Activated T-helper 17 cell treated with anti-CD3 and anti-CD28 coated beads, Interleukin-2, amount 50 U/mL, for 72 hours (primary cell): ENCODE data around the gene PPM1F. TPM values are rescaled to one million over a fixed set of nuclear protein-coding genes. Genes with fewer than 3 reads are reported as not detected.
A peak's percentile ranks its signal among the peaks of the same experiment; 100 is the strongest.

Experiments used
- ATAC-seq: fragments of 150-1000 bp; cut with Tn5 transposase; replicated peaks from 2 replicates; pipeline ENCODE4 v1.10.0; 2021; ENCODE audit warnings: mild to moderate bottlenecking, moderate library complexity
- H3K27ac Mint-ChIP-seq: one replicate; pipeline ENCODE4 v1.8.0; 2022; ENCODE audit warnings: mixed read lengths
- H3K27me3 Mint-ChIP-seq: one replicate; pipeline ENCODE4 v1.8.0; 2022; ENCODE audit warnings: mixed read lengths
- H3K36me3 Mint-ChIP-seq: one replicate; pipeline ENCODE4 v1.8.0; 2022; ENCODE audit warnings: low read depth, mild to moderate bottlenecking, mixed read lengths
- H3K4me1 Mint-ChIP-seq: one replicate; pipeline ENCODE4 v1.8.0; 2022; ENCODE audit warnings: mixed read lengths
- H3K4me3 Mint-ChIP-seq: one replicate; pipeline ENCODE4 v1.8.0; 2022; ENCODE audit warnings: mild to moderate bottlenecking, mixed read lengths
- H3K9me3 Mint-ChIP-seq: one replicate; pipeline ENCODE4 v1.8.0; 2022; ENCODE audit warnings: mixed read lengths
- total RNA-seq, 2 donors: library from RNA; stranded (reverse); gene quantifications; one replicate each; pipeline ENCODE4 v1.2.3, GENCODE V29; 2022

The PPM1F gene
- total RNA-seq, 2 donors from 2014 or later = 17.3 to 20.3 TPM

DNA sequence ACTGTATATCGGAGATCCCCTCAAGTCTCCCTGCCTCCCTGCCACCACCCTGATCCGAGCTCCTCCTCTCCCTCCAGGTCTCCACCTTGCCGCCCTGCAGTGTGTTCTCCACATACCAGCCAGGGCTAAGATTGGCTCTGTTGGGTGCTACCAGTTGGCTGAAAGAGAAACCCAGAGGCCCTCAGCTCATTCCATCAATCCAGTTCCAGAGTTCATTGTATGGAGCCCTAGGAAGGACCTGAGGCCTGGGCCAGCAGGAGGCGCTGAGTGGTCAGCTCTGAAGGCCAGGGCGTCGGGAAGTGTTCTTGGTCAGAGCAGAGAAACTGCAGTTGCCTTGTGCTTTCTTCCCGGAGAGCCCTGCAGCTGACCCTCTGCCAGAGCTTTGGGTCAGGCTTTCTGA lies 32.1 kb upstream of the PPM1F start:
- Mint-ChIP-seq H3K27me3 (no peaks in the 10 kb centered on the region), H3K4me3 (no peak overlapping the region), H3K27ac (peak overlapping the region; percentile 42), H3K4me1 (no peaks in the 10 kb centered on the region), H3K9me3 (no peaks in the 10 kb centered on the region), H3K36me3 (no peaks in the 10 kb centered on the region)
- no peak for ATAC-seq

DNA sequence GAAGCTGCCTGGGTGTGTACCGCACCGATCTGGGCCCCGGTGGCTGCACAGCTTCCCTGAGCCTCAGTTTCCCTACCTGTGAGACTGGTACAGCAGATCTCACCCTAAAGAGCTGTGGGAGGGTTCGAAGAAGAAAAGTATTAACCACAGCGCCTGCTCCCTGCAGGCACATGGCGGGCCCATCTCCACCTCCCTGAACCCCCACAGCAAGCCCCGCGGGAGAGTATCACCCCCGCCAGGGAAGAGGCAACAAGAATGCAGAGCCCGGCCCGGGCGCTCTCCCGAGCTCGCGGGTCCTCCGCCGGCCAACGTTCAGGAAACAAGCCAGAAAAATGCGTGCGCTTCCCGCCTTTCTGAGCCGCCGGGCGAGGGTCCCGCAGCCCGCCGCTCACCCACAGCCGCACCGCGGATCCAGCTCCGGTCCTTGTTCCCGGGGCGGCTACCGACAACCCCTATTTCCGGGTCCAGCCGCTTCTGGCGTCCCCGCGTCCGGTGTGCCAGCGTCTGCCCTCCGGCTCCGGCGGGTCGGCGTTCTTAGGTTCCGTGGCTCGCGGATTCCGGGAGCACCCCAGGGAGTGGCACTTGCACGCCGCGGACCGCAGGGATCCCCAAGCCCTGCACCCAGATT lies 29.8 kb upstream of the PPM1F start, which contains the start of gene TOP3B:
TOP3B (minus strand) TSS at position 450 of the 628 bp plus-strand sequence. CDS start 7,078 bp downstream, outside the sequence.
- peak; percentile 96 for ATAC-seq
- Mint-ChIP-seq H3K4me1 (peaks cover 8% of the 10 kb centered on the region), H3K27me3 (no peaks in the 10 kb centered on the region), H3K36me3 (peaks cover 8% of the 10 kb centered on the region), H3K4me3 (peak within 1 kb of the TSS; percentile 89), H3K9me3 (no peaks in the 10 kb centered on the region), H3K27ac (peak within 1 kb of the TSS; percentile 88)

DNA sequence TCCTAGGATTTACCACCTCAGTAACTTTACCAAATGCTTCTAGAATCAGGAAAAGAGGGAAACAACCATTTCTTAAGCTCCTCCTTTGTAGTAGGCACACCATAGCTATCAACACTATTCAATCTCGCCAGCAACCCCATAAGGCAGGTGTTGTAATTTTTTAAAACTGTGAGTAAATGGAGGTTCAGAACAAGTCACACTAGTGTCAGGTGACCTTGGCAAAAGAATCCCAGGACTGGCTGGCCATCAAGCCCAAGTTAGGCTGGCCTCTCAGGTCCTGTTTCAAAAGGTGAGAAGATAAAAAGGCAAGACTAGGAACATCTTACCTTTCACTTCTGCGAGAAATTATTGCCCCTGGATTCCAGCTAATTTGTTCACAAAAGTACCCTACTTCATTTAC lies 29.2 kb upstream of the PPM1F start:
- peaks cover 8% of the 10 kb centered on the region for H3K36me3 Mint-ChIP-seq
- ATAC-seq = no peak
- peak overlapping the region; percentile 88 for H3K27ac Mint-ChIP-seq
- H3K4me1 Mint-ChIP-seq = peaks cover 8% of the 10 kb centered on the region
- H3K4me3 Mint-ChIP-seq = peak overlapping the region; percentile 89
- H3K9me3 Mint-ChIP-seq = no peaks in the 10 kb centered on the region
- no peaks in the 10 kb centered on the region for H3K27me3 Mint-ChIP-seq

DNA sequence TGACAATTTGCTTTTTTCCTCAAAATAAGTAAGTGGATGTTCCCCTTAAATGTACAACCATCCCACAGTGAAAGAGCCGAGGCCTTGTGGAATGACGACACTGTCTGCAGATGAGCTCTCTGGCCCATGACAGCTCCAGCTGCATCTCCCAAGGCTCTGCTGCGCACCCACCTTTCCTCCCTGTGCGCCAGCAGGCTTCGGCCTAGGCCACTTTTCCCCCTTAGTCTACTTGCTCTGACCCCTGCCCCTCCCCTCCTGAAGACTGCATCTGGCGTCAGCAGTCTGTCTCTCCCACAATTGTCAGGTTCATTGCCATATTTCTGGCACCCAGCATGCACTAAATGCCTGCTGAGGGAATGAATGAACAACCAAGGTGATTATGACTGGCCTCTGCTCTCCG lies 27.9 kb upstream of the PPM1F start:
- Mint-ChIP-seq H3K4me1 (peaks cover 9% of the 10 kb centered on the region), H3K36me3 (peaks cover 20% of the 10 kb centered on the region), H3K27me3 (no peaks in the 10 kb centered on the region), H3K27ac (no peak overlapping the region), H3K4me3 (no peak overlapping the region), H3K9me3 (no peaks in the 10 kb centered on the region)
- ATAC-seq = no peak

DNA sequence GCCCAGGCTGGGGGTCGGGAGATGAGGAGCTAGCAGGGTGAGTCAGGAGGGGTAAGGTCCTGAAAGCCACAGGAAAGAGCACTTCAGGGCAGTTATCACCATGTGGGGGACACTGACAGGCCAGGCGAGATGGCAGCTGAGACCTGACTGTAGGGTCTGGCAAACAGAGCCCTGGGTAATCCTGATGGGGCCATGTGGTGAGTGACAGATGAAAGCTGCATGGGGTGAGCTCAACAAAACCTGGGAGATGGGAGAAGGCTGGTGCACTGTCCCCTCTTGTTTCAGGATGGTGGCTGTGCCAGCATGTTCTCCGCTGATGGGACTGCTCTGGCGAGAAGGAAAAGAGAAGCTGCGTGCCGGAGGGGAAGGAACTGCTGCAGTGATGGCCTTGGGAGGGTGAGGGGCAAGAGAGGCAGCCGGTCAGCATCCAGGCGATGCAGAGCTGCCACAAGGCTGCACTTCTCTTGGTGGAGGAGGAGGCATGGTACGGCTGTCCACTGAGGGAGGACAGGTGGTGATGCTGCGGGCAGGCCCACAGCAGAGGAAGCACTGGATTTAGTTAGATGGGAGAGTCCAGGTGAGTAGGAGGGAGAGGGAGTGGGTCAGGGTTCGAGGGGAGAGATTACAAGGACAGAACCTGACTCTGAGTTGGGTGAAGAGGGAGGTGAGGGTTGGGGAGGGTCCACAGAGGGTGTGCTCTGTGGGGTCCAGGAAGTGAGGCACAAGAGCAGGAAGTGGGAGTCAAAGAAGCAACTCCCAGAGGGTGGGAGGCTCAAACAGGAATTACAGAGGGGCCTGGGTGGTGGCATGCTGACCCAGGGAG lies 26.1 kb upstream of the PPM1F start:
- peaks cover 11% of the 10 kb centered on the region for H3K4me1 Mint-ChIP-seq
- H3K4me3 Mint-ChIP-seq = no peak overlapping the region
- peak overlapping the region; percentile 54 for H3K27ac Mint-ChIP-seq
- H3K27me3 Mint-ChIP-seq = no peaks in the 10 kb centered on the region
- peaks cover 36% of the 10 kb centered on the region for H3K36me3 Mint-ChIP-seq
- H3K9me3 Mint-ChIP-seq = no peaks in the 10 kb centered on the region
- no peak for ATAC-seq

DNA sequence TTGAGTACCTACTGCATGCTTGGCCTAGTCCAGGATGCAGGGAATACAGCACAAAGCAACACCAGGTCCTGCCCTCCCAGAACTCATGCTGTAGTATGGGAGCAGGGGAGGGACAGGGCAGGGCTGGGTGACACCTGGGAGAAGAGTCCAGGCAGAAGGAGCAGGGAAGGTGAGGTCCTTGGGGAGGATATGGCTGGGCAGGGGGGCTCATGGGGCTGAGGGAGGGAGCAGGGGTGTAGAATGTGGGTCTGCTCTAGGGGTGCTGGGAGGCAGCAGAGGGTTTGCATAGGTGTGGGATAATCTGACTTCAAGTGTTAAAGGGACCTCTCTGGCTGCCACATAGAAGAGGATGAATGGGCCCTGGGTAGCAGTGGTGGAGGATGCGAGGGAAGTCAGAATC lies 25.2 kb upstream of the PPM1F start:
- H3K9me3 Mint-ChIP-seq = no peaks in the 10 kb centered on the region
- H3K4me1 Mint-ChIP-seq = peaks cover 11% of the 10 kb centered on the region
- no peaks in the 10 kb centered on the region for H3K27me3 Mint-ChIP-seq
- H3K36me3 Mint-ChIP-seq = peaks cover 45% of the 10 kb centered on the region
- peak overlapping the region; percentile 54 for H3K27ac Mint-ChIP-seq
- ATAC-seq = no peak
- H3K4me3 Mint-ChIP-seq = no peak overlapping the region

DNA sequence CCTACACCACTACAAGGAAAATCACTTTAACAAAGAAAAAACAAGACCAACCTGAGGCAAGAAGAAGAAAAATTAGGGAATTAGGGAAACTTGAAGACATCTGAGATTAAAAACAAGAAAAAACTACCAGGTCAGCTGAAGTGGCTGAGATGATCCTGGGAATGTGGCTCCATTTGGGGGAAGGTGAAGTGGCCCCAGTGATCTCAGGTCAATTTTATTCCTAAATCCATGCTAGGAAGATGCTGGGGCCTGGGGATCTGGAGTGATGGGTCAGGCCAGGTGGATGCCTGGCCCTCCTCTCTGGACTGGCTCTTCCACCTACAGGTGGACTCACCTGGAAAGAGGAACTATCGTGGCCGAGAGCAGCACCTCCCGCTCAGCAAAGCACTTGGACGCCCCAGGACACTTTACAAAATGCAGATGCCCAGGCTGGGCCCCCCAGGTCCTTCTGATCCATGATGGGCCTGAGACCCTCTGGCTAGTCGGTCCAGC lies 23.3 kb upstream of the PPM1F start:
- Mint-ChIP-seq H3K36me3 (peaks cover 63% of the 10 kb centered on the region), H3K27ac (peak overlapping the region; percentile 12), H3K9me3 (no peaks in the 10 kb centered on the region), H3K4me3 (no peak overlapping the region), H3K4me1 (peaks cover 11% of the 10 kb centered on the region), H3K27me3 (no peaks in the 10 kb centered on the region)
- no peak for ATAC-seq

DNA sequence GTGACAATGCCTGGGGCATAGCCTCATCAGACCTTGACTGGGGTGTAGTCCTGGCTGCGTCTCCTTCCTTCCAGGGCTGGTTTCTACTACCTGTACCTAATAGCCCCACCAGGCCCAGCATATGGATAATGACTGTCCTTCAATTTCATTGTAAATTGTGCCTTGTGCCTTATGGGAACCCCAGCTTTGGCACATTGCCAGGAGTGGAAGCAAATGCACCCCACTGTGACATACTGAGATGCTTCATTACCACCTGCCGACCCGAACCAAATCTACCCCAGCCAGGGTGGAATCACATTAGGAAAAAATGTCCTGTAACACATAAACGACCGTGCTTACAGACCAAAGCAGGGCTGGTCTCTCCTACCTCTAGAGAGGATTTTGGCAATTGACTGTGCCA lies 22.6 kb upstream of the PPM1F start:
- peaks cover 16% of the 10 kb centered on the region for H3K4me1 Mint-ChIP-seq
- H3K9me3 Mint-ChIP-seq = no peaks in the 10 kb centered on the region
- no peaks in the 10 kb centered on the region for H3K27me3 Mint-ChIP-seq
- no peak overlapping the region for H3K4me3 Mint-ChIP-seq
- peaks cover 69% of the 10 kb centered on the region for H3K36me3 Mint-ChIP-seq
- H3K27ac Mint-ChIP-seq = peak overlapping the region; percentile 12
- no peak for ATAC-seq

DNA sequence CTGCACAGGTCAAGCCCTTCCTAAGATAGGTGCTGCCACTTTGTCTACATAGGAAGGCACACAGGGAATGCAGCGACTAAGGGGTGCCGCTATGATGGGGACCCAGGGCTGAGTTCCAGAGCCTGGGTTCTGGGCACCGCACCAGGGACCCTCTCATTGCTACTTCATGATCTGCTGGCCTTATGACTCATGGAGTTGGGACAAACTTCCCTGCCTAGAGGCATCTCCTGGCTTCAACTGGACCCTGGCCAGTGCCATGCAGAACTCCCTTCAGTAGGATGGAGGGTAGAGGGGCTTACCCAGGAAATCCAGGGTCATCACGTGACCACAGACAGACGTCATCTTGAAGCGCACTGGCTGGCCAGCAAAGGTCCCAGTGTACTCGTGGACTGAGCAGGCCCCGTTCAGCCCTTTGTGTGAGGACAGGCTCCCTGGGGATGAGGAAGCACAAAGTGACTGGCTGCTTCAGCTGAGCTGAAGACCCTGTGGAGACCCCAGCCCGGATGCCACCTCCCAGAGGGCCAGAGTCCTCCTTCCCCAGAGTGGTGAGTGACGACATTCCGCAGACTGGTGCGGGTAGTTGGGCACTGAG lies 21.5 kb upstream of the PPM1F start:
- H3K36me3 Mint-ChIP-seq = peaks cover 73% of the 10 kb centered on the region
- no peak overlapping the region for H3K4me3 Mint-ChIP-seq
- H3K27me3 Mint-ChIP-seq = no peaks in the 10 kb centered on the region

DNA sequence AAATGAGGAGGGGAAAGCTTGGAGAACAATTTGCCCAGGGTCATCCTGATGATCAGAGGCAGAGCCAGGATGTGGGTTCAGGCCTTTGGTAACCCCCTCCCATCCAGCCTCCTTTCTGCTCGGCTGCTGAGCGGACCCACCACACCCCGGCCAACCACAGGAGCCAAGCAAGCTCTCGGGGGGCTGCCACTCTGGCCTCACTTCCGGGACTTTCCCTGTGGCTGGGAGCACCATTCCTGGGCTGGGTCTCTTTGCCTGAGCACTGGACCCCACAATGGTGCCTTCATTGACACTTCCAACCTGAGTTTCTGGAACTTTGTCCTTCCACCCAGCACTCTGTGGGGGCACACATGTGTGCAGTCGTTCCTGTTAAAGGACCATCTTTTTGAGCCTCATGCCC lies 20.2 kb upstream of the PPM1F start:
- Mint-ChIP-seq H3K4me1 (peaks cover 8% of the 10 kb centered on the region), H3K27me3 (no peaks in the 10 kb centered on the region), H3K9me3 (no peaks in the 10 kb centered on the region), H3K27ac (no peak overlapping the region), H3K36me3 (peaks cover 75% of the 10 kb centered on the region), H3K4me3 (no peak overlapping the region)
- no peak for ATAC-seq

More for the DNA sequence above, 21.5 kb upstream of the PPM1F start:
- Mint-ChIP-seq H3K4me1 (peaks cover 16% of the 10 kb centered on the region), H3K27ac (no peak overlapping the region), H3K9me3 (no peaks in the 10 kb centered on the region)
- no peak for ATAC-seq

DNA sequence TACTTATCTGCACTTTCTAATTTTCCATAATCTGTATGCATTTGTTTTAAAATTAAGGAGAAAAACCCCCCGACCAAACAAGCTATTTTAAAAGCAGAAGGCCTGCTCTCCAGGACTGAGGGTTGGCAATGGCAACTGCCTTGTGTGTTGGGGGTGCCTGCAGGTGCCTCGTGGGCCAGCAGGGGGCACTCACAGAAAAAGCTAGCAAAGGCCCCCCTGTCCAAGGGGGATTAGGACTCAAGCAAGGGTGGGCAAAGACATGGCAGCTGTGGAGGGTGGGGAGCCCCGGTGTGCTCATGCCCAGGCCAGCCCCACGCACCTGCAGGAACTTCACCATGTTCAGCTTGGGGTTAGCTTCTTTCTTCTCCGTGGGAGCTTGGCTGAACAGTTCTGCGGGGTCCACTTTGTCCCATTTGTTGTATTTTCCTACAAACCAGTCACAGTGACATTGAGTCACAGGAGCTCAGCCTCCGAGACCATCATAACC lies 19.7 kb upstream of the PPM1F start:
- H3K27ac Mint-ChIP-seq = no peak overlapping the region

DNA sequence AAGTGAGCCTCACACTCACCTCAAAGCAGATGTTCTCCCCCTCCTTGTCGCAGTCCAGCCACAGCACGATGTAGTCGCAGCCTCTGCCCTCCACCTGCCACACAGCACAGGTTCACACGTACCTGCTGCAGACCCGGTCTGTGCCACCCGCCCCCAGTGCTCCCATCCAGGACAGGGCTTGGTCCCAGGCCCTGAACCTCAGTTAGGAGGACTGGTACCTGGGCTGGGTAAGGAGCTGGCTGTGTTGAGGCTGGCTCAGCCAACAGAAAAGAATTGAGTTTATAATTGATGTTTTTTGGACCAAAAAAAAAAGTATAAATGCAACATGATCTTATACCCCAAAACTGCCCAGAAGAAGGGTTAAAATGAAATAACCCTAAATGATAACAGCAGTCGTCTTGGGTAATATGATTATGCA lies 19.2 kb upstream of the PPM1F start:
- no peak for ATAC-seq
- Mint-ChIP-seq H3K9me3 (no peaks in the 10 kb centered on the region), H3K27me3 (no peaks in the 10 kb centered on the region), H3K36me3 (peaks cover 84% of the 10 kb centered on the region), H3K4me3 (no peak overlapping the region), H3K27ac (no peak overlapping the region), H3K4me1 (peaks cover 8% of the 10 kb centered on the region)

More for the DNA sequence above, 19.7 kb upstream of the PPM1F start:
- Mint-ChIP-seq H3K27me3 (no peaks in the 10 kb centered on the region), H3K4me1 (peaks cover 8% of the 10 kb centered on the region), H3K4me3 (no peak overlapping the region), H3K36me3 (peaks cover 80% of the 10 kb centered on the region), H3K9me3 (no peaks in the 10 kb centered on the region)
- peak; percentile 40 for ATAC-seq

DNA sequence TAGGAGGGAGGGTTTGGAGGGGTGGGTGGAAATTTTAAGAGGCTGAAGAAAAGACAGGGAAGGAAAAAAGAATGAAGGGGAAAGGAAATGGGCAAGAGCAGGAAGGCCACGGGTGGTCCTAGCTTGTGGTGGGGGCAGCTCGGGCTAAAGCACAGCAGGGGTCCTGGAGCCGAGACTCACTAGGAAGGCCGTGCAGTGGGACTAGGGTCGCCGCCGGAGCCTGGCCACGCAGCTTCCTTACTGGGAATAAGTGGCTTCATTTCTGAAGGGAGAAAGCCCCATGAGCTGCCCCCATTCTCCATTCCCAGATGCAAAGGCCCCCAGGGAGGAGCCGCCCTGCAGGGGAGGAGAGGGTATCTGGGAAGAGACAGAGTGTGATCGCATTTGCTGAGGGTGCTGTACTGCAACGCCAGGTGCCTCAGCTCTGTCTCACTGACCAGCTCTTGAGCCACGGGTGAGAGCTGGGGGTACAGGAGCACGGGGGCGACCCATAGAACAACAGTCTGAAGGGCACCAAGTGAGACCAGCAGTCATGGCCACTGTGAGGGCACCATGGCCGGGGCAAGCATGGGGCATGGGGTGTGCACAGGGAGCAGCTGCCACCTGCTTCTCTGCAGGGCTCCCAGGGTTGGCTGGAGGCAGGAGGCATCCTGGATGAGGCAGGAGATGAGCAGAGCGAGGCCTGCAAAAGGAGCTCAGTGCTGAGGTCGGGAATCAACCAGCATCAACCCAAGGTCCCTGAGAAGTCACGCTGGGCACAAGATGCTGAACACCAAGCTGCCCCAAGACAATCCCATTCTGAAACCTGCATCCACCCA lies 18.4 kb upstream of the PPM1F start:
- H3K4me3 Mint-ChIP-seq = no peak overlapping the region

More for the DNA sequence above, 18.4 kb upstream of the PPM1F start:
- Mint-ChIP-seq H3K9me3 (no peaks in the 10 kb centered on the region), H3K36me3 (peaks cover 86% of the 10 kb centered on the region), H3K27ac (no peak overlapping the region), H3K4me1 (peaks cover 8% of the 10 kb centered on the region), H3K27me3 (no peaks in the 10 kb centered on the region)
- no peak for ATAC-seq
